Chondrocyte (in vitro differentiated cells): ENCODE results near the gene MTM1. TPM values are rescaled to one million over a fixed set of nuclear protein-coding genes. Genes with fewer than 3 reads are reported as not detected.

Source experiments
- DNase-seq: peaks from one replicate; pipeline ENCODE4 v3.0.0; 2021; ENCODE audit warnings: mixed read lengths, low spot score
- H3K27ac Mint-ChIP-seq: one replicate; pipeline ENCODE4 v1.8.0; 2021; ENCODE audit warnings: mild to moderate bottlenecking, moderate library complexity, mixed read lengths; ENCODE audit not compliant: unreplicated experiment
- H3K27me3 Mint-ChIP-seq: 2 replicates; pipeline ENCODE4 v1.8.0; 2021; ENCODE audit warnings: low read depth, mixed read lengths
- H3K36me3 Mint-ChIP-seq: 2 replicates; pipeline ENCODE4 v1.8.0; 2021; ENCODE audit warnings: low read depth, mixed read lengths
- H3K4me1 Mint-ChIP-seq: 2 replicates; pipeline ENCODE4 v1.8.0; 2021; ENCODE audit warnings: low read depth, mild to moderate bottlenecking, mixed read lengths
- H3K4me3 Mint-ChIP-seq: one replicate; pipeline ENCODE4 v1.8.0; 2021; ENCODE audit warnings: mild to moderate bottlenecking, moderate library complexity, mixed read lengths; ENCODE audit not compliant: unreplicated experiment
- H3K9me3 Mint-ChIP-seq: 2 replicates; pipeline ENCODE4 v1.8.0; 2021; ENCODE audit warnings: low read depth, mixed read lengths
- total RNA-seq: library from RNA; stranded (reverse); gene quantifications from 3 replicates; pipeline ENCODE4 v1.2.1, GENCODE V29; 2021
- TF ChIP-seq, protein P1 (sequence below): fragments of 200-600 bp; sonication (generic); IDR thresholded peaks from 2 replicates; pipeline ENCODE4 v1.5.0; 2021; ENCODE audit warnings: antibody characterized with exemption, mild to moderate bottlenecking, moderate library complexity

Gene MTM1
- total RNA-seq, 1 donor from 2014 or later, result 10.1 TPM

DNA sequence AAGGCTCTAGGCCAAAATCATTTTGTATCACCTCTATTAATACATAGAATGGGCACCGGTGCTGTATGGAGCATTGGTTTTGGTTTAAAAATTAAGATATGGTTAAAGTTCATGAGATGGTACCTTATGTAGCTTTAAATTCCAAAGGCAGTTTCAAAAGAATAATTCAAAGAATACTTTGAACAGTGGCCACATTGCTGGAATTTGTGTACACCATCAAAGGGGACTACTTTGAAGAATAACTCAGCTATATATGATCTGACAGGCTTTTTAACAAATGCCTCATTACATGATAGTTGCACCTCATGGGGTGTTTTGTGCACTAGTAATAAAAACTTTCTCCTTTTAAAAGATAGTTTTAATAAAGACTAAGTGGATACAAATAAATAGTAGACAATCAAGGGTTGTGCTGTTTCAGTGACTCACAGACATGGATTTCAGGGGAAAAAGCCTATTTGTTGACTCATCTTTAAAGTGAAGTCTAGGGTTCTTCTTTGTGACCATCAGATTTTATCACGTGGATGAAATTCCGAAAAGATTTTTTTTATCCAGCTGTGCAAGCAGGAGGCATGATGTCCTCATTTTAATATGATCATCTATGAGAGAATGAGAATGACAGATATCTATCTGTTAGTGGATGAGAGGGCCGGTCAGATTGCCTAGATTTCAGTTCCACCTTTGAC, 12.8 kb downstream of the MTM1 start:
- no peaks in the 10 kb centered on the region for H3K36me3 Mint-ChIP-seq
- H3K27ac Mint-ChIP-seq, result peak overlapping the region; percentile 30
- TF ChIP-seq, protein P1, sequence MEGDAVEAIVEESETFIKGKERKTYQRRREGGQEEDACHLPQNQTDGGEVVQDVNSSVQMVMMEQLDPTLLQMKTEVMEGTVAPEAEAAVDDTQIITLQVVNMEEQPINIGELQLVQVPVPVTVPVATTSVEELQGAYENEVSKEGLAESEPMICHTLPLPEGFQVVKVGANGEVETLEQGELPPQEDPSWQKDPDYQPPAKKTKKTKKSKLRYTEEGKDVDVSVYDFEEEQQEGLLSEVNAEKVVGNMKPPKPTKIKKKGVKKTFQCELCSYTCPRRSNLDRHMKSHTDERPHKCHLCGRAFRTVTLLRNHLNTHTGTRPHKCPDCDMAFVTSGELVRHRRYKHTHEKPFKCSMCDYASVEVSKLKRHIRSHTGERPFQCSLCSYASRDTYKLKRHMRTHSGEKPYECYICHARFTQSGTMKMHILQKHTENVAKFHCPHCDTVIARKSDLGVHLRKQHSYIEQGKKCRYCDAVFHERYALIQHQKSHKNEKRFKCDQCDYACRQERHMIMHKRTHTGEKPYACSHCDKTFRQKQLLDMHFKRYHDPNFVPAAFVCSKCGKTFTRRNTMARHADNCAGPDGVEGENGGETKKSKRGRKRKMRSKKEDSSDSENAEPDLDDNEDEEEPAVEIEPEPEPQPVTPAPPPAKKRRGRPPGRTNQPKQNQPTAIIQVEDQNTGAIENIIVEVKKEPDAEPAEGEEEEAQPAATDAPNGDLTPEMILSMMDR, result no peak
- H3K9me3 Mint-ChIP-seq, result peaks cover 5% of the 10 kb centered on the region
- DNase-seq, result no peak
- no peak overlapping the region for H3K4me3 Mint-ChIP-seq
- H3K27me3 Mint-ChIP-seq, result no peaks in the 10 kb centered on the region
- H3K4me1 Mint-ChIP-seq, result peaks cover 11% of the 10 kb centered on the region

- TF ChIP-seq, protein P1, result no peak
- no peak overlapping the region for H3K4me3 Mint-ChIP-seq
- no peaks in the 10 kb centered on the region for H3K27me3 Mint-ChIP-seq
- H3K36me3 Mint-ChIP-seq, result no peaks in the 10 kb centered on the region
- DNase-seq, result no peak
- H3K9me3 Mint-ChIP-seq, result peaks cover 3% of the 10 kb centered on the region
- no peak overlapping the region for H3K27ac Mint-ChIP-seq
- peaks cover 12% of the 10 kb centered on the region for H3K4me1 Mint-ChIP-seq
These were observed 14.0 kb downstream of the MTM1 start for GRCh38 chrX:150582338-150582948.

DNA sequence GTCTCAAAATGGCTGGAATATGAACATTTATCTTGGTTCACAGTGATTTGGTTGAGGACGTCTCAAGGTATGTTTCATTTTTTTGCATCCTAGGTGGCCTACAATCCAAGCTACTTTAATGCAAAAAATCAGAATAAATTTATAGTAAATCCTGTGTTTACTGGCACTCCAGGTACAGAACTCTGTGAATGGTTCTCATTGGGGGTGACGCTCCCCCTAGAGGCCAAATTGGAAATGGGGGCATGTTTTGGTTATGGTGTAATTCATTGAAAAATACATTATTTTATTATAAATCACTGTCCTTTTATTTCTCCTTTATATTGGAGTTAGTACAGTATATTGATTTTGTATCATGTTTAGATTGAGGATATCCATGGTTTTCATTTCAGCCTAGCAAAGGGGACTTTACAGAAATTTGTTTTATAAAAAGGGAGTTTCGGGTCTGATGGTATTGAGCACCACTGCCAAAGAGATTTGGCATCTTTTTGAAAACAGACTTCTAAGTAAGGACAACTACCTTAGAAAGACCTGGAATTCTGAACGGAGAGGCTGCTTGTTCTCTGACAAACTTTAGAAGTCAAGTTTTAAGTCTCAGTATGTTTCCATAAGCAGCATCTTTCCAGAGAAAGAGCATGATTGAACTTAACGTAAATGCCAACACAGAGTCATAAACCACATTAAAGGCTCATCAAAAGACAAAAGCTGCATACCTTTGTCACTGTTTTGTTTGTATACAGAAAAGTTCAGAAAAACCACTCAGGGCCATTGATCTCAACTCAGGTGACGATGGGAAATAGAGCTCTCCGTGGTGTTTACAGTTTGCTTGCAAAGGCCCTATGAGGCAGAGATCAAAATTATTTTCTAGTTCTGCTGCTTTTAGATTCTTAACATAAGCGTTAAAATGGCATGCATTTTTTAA, 19.4 kb downstream of the MTM1 start:
- TF ChIP-seq, protein P1, result peak; percentile 78
- H3K27me3 Mint-ChIP-seq, result no peaks in the 10 kb centered on the region
- H3K27ac Mint-ChIP-seq, result no peak overlapping the region
- H3K4me1 Mint-ChIP-seq, result peaks cover 3% of the 10 kb centered on the region
- H3K4me3 Mint-ChIP-seq, result no peak overlapping the region
- H3K9me3 Mint-ChIP-seq, result no peaks in the 10 kb centered on the region
- H3K36me3 Mint-ChIP-seq, result no peaks in the 10 kb centered on the region
- DNase-seq, result no peak

DNA sequence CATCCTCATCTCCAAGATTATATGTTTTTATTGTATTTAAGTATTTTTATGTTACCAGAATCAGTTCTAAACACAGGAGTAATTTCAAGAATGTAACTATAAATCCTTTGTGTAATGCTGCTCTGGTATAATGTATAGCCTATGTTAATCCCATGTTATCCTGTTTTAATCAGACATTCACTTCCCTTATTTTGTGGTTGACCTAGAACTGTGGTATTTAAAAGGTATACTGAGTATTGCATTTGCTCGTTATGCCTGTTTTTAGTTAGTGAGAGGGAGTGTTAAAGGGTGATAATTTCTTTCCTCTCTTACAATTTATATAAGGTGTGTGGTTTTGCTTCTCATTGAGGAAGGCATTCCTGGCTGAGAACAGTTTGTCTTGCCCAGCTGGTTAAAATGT, 26.2 kb downstream of the MTM1 start:
- no peak overlapping the region for H3K4me3 Mint-ChIP-seq
- H3K4me1 Mint-ChIP-seq, result no peaks in the 10 kb centered on the region
- TF ChIP-seq, protein P1, result no peak

GRCh38 chrX:150599226-150599625, 30.8 kb downstream of the MTM1 start:
- Mint-ChIP-seq H3K4me1 (no peaks in the 10 kb centered on the region), H3K9me3 (peaks cover 8% of the 10 kb centered on the region)

More for the DNA sequence above, 26.2 kb downstream of the MTM1 start:
- no peak overlapping the region for H3K27ac Mint-ChIP-seq
- H3K36me3 Mint-ChIP-seq, result no peaks in the 10 kb centered on the region
- H3K9me3 Mint-ChIP-seq, result no peaks in the 10 kb centered on the region
- DNase-seq, result no peak
- H3K27me3 Mint-ChIP-seq, result no peaks in the 10 kb centered on the region

More at GRCh38 chrX:150599226-150599625, 30.8 kb downstream of the MTM1 start:
- TF ChIP-seq, protein P1, result no peak
- H3K27ac Mint-ChIP-seq, result no peak overlapping the region
- H3K4me3 Mint-ChIP-seq, result no peak overlapping the region
- H3K36me3 Mint-ChIP-seq, result no peaks in the 10 kb centered on the region
- no peak for DNase-seq
- H3K27me3 Mint-ChIP-seq, result no peaks in the 10 kb centered on the region
